Measurements from ENCODE around the gene CDKAL1.
A peak's percentile ranks its signal among the peaks of the same experiment; 100 is the strongest.

CDKAL1 gene

DNA sequence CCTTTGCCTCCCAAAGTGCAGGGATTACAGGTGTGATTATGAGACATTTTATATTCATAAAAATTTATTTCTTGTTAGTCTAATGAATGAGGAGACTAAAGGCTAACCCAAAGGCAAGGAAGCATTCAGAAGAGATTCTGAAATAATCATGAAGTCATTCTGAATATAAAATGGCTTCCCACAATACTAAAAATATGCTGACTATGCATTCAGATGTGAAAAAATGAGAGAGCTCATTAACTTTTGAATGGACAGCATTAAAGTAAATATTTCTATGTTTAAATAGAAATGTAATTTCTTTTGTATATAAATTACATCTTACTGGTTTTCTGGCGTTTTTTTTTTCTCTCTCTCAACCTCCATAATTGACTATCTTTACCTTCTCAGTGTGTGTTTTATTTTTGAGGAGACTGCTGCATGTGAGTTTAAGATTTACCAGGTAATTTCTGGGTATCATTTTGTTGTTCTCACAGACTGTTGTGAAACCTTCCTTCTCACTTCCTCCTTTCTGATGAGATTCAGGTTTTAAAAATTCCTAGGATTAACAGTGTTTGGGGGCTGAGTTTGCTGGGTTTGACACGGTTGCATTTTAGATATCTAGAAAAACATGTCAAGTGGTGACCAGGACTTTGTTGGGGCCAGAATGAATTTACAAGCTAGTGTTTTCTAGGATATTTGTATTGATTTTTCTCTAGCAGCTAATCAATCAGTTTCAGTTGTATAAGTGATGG is 316.6 kb downstream of the CDKAL1 start:
- DNase-seq = no peak

DNA sequence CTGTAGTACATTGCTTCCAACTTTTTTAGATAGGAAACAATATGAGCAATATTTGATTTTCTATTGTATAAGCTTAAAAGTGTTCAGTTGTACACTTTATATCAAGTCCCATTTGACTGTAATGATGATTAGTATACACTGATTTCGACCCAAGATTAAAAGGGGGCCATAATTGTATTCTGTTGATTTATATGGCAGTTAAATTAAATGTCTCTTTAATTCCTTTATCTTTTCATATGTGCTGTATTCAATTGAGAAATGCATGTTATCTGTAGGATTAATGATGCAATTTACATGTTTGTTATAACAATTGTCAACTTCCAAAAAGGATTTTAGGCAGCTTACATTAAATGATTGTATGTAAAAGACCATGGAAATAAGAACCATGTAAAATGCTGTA is 317.5 kb downstream of the CDKAL1 start:
- no peak for DNase-seq

DNA sequence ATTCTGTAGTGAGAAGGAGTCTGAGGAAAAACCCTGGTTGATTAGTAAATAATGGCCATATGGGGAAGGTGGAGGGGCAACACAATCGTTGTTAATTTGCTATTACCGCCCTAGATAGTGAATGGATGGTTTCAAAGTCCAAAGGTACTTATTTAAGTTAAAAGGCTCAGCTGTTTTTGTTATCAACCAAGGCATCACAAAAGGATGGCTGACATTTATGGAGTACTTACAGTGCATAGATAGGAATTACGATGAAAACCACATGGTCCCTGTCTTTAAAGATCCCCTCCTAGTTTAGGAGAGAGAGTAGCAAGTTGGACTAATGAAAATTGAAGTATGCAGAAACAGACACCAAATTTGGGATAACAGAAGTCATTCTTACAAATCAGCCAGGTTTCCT is 319.6 kb downstream of the CDKAL1 start:
- no peak for DNase-seq

GRCh38 chr6:20856681-20857288 is 322.5 kb downstream of the CDKAL1 start:
- DNase-seq = no peak

DNA sequence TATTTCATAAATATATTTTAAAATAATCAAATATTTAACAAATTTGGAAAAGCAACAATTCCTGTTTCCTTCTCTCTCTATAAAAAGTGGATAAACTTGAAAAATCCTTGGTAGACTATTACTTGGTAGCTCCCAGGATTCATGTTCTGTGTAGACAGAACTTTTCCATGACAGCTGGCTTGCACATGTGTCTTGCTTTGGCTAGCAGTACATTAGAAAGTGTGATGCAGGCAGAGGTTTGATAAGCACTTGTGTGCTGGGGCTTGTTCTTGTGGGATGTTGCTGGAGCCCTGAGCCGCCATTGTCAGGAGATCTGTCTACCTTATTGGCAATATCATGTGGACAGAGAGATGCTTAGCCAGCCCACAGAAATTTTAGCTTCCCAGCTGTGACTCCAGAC is 327.2 kb downstream of the CDKAL1 start:
- DNase-seq = no peak

GRCh38 chr6:20866036-20866435 is 331.8 kb downstream of the CDKAL1 start:
- DNase-seq = no peak

- no peak for DNase-seq
Measured at GRCh38 chr6:20866935-20867703, 332.9 kb downstream of the CDKAL1 start.

DNA sequence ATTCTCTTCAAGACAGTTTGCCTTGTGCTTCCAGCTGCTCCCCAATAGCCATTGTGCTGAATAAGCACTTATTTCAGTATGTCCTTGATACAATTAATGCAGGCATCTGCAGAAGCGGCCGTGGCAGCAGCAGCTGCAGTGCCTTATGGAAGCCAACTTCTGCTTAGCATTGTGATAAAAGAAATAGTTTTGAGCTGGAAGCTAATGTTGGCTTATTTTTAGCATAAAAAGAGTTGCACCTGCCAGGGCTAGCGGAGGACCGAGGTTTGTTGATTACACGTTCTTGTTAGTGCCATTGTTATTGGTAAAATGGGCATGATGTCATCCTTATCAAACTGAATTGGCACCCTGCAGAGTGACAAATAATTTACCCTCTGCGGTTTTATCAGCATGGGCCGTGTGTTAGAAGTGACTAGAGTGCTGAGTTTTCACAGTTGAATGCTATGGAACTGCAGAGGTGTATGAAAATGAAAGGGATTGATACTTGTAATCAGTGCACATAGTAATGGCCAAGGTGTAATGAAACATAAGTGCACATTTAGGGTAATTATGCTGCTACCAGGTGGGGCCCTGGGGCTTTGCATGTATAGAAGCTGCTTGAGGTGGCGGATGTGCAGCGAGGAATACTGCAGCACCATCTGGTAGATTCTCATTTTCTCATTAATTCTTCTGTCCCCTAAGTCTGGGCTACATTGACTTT is 334.3 kb downstream of the CDKAL1 start:
- no peak for DNase-seq

- no peak for DNase-seq
Measured at GRCh38 chr6:20870021-20870420, 335.8 kb downstream of the CDKAL1 start.

DNA sequence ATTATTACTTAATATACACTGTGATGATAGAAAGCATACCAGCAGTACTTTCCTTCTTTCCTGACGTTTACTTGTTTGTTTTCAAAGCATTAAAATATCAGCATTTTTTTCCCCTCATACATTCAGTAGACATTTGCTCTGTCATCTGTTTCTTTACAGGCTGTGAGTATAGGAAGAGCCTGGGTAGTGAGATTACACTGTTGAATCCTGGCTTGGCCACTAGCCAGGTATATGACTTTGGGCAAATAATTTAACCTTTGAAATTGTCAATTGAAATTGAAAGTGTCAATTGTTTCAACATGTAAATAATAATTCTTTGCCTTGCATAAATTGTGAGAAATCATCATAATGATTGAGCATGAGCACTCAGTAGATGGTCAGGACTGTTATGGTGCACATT is 336.2 kb downstream of the CDKAL1 start:
- DNase-seq = no peak

DNA sequence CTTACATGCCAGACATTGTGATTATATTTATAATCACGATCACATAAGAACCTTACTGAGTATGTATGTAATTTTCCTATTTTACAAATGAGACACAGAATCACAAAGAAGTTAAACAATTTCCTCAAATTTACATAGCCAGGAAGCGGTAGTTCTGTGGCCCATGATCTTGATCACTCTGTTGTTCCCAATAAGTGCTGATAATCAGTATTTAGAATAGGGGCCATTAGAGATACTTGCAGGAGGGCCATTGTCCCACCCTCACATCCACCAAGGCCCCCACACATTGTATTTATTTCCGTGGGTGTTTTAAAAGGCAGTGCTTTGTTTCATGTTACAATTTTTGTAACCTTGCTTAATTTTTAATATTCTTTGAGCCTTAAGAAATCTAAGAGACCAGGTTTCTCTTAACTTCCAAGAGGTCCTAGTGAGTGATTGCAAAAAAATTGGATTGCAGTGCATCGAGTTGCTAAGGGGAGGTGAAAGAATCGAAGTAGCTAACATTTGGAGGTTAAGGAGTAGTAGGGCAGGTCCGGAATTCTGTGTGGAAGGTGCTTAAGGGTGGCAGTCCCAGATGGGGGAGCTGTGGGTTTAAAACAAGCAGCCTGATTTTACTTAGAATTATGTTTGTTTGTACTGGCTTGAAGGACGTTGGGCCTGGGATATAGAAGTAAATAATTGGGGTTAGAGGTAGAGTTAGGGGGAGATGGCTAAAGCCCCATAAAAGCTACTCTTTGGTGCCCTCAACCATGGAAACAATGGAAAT is 339.4 kb downstream of the CDKAL1 start:
- DNase-seq = no peak

GRCh38 chr6:20875369-20875963 is 341.2 kb downstream of the CDKAL1 start:
- DNase-seq = peak; percentile 46

- DNase-seq = peak; percentile 87
Measured at GRCh38 chr6:20876036-20876435, 341.8 kb downstream of the CDKAL1 start.

- DNase-seq = no peak
Measured at GRCh38 chr6:20876561-20876960, 342.3 kb downstream of the CDKAL1 start.

DNA sequence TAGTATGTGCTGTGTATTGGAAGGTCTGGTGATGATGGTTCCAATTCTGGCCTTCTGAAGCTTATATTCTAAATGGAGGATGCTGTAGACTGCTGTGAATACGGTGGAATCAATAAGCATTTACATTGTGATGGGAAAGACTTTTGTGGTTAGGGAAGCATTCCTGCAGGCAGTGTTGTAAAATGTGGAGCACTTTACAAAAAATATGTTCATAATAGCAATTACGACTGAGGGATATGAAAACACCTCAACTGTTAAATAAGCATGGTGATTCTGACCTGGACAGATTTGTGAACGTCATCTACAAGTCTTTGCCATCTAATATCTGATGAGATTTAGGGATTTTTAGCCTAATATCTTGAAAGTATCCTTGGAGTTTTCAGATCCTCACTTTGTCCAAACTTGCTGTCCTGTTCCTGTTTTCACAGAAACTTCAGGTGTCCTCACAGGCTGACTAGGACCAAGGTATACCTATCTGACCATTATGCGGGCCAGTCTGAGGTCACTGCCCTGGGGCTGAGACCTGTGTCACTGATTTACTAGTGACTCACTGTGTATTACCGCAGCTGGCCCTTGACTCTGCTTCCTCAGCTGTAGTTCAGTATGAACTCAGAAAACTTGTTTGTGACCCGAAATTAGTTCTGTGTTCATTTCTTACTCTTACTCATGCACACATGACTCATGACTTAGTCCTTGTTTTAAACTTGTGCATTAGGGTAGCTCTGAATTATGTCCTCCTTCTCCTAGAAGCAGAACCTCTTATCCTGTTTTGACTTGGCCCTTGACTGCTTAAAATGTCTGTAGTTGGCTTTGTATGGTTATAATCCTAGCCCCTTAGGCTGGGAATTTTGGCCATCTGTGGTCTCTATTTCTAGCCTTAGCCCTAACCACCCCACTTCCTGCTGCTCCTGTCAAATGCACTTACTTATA is 343.0 kb downstream of the CDKAL1 start:
- DNase-seq = peak; percentile 89

- no peak for DNase-seq
Measured at GRCh38 chr6:20879121-20879520, 344.9 kb downstream of the CDKAL1 start.

- peak; percentile 20 for DNase-seq
Measured at GRCh38 chr6:20879526-20879925, 345.3 kb downstream of the CDKAL1 start.

- no peak for DNase-seq
Measured at GRCh38 chr6:20881365-20881764, 347.1 kb downstream of the CDKAL1 start.

DNA sequence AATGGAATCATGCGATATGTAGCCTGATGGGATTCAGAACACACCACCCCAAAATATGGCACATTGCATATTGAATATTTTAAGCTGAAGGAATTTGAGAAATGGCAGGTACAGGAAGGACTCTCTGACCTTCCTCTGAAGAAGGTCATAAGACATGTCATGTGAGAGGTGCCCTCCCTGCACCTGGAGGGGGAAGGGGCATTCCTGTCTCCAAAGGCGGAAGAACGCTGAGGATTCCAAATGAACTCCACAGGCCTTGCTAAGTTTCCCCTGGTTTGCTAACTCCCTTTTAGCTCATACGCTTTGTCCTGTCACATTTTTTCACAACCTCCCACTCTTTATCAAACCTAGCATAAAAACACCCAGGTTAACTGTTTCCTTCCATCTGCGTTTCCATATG is 347.8 kb downstream of the CDKAL1 start:
- no peak for DNase-seq

GRCh38 chr6:20885076-20885475 is 350.8 kb downstream of the CDKAL1 start:
- DNase-seq = no peak

GRCh38 chr6:20891161-20891560 is 356.9 kb downstream of the CDKAL1 start:
- no peak for DNase-seq

Measured in fibroblast of skin of right quadriceps (primary cell).